Fibroblast of villous mesenchyme (primary cell): ENCODE results near the gene USP7. TPM values are rescaled to one million over a fixed set of nuclear protein-coding genes. Genes with fewer than 3 reads are reported as not detected.
"Not testable (repeated sequence)": the region's sequence is repeated elsewhere in the genome, so short reads cannot be mapped to it uniquely, and the experiment has no call there.

Experiments used
- DNase-seq: peaks from one replicate; pipeline ENCODE4 v3.0.0-alpha.2; 2010; ENCODE audit warnings: low read depth
- H3K4me3 ChIP-seq: 2 replicates; pipeline ENCODE4 v1.5.1; 2011; ENCODE audit warnings: low read depth, mild to moderate bottlenecking, low read length
- total RNA-seq: library from RNA; depleted of rRNA; stranded (reverse); fragments of >200 nt; gene quantifications from 2 replicates; pipeline ENCODE4 v1.2.3, GENCODE V29; 2012
- TF ChIP-seq, protein P1 (sequence below): IDR thresholded peaks from 2 replicates; pipeline ENCODE4 v1.5.1; 2012; ENCODE audit warnings: low read depth, mild to moderate bottlenecking, low read length; ENCODE audit not compliant: insufficient read depth

The USP7 gene
- total RNA-seq, 1 donor: 54.4 TPM

DNA sequence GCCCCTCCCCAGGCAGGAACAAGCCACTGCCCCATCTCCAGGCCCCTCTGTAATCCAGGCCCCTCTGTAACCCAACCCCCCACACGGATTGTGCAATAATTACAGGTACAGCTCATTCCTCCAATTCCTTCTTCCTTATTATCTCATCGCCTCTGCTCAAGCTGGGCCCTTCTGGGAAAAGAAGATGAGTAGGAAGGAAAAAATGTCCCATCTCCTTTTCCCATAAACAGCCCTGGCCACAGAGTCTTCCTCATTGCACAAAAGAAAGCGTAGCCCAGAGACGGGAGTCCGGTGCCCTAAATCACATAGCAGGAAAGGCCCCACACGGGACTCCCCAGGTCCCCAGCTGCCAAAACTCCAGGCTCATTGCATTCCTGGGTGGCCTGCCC is 85.2 kb downstream of the USP7 start:
- peak; percentile 89 for DNase-seq
- TF ChIP-seq, protein P1, sequence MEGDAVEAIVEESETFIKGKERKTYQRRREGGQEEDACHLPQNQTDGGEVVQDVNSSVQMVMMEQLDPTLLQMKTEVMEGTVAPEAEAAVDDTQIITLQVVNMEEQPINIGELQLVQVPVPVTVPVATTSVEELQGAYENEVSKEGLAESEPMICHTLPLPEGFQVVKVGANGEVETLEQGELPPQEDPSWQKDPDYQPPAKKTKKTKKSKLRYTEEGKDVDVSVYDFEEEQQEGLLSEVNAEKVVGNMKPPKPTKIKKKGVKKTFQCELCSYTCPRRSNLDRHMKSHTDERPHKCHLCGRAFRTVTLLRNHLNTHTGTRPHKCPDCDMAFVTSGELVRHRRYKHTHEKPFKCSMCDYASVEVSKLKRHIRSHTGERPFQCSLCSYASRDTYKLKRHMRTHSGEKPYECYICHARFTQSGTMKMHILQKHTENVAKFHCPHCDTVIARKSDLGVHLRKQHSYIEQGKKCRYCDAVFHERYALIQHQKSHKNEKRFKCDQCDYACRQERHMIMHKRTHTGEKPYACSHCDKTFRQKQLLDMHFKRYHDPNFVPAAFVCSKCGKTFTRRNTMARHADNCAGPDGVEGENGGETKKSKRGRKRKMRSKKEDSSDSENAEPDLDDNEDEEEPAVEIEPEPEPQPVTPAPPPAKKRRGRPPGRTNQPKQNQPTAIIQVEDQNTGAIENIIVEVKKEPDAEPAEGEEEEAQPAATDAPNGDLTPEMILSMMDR: no peak
- H3K4me3 ChIP-seq: no peak overlapping the region

DNA sequence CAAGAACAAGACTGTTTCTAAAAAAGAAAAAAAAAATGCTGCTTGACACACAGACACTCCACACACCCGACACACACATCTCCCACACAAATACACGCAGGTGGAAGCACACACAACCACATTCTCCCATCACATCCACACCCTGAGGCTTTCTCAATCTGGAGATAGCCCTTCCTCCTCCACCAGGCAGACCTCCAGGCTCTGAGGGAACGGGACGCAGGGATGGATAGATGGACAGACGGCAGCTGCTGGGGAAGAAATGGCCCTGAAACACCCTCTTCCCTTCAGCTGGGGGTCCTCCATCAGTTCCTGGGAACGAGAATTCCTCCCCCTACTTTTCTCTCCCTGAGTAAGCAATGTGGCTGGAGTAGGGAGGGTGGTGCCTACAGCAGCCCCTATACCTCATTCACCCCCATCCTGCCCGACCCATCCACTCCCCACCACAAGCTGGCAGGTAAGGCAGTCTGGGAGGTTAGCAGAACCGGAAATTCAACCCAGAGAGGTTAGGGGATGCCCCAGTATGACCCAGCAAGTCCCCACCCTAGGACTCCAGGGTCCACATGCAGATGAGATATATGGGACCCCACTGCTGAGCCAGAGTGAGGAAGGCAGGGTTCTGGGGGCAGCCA is 85.7 kb downstream of the USP7 start:
- no peak overlapping the region for H3K4me3 ChIP-seq
- no peak for DNase-seq
- TF ChIP-seq, protein P1: no peak

DNA sequence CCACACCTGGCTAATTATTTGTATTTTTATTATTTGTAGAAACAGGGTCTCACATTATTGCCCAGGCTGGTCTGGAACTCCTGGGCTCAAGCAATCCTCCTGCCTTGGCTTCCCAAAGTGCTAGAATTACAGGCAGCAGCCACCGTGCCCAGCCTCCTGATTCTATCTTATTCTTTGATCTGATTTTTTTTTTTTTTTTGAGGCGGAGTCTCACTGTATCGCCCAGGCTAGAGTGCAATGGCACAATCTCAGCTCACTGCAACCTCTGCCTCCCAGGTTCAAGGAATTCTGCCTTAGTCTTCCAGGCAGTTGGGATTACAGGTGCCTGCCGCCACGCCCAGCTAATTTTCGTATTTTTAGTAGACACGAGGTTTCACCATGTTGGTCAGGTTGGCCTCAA is 88.4 kb downstream of the USP7 start:
- H3K4me3 ChIP-seq, DNase-seq: not testable (repeated sequence)

DNA sequence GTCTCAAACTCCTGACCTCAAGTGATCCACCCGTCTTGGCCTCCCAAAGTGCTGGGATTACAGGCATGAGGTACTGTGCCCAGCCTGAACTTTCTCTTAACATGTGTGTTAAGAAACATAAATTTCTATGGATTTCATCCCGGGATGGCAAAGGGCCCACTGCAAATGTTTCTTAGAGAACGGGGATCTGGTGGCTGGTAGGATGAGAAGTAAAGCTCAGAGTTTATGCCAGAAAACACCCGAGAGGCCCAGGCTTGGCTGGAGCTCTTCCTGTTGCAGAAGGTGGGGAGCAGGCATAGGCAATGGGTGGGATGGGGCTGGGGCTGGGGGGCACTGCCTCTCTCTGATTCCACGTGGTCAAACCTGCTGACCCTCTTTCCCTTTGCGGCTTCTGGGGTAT is 89.3 kb downstream of the USP7 start:
- TF ChIP-seq, protein P1: no peak
- H3K4me3 ChIP-seq: no peak overlapping the region
- DNase-seq: peak; percentile 74

DNA sequence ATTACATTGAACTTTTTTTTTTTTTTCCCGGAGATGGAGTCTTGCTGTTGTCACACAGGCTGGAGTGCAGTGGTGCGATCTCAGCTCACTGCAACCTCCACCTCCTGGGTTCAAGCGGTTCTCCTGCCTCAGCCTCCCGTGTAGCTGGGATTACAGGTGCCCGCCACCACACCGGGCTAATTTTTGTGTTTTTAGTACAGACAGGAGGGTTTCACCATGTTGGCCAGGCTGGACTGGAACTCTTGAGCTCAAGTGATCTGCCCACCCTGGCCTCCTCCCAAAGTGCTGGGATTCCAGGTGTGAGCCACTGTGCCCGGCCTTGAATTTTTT is 89.9 kb downstream of the USP7 start:
- H3K4me3 ChIP-seq, DNase-seq: not testable (repeated sequence)

DNA sequence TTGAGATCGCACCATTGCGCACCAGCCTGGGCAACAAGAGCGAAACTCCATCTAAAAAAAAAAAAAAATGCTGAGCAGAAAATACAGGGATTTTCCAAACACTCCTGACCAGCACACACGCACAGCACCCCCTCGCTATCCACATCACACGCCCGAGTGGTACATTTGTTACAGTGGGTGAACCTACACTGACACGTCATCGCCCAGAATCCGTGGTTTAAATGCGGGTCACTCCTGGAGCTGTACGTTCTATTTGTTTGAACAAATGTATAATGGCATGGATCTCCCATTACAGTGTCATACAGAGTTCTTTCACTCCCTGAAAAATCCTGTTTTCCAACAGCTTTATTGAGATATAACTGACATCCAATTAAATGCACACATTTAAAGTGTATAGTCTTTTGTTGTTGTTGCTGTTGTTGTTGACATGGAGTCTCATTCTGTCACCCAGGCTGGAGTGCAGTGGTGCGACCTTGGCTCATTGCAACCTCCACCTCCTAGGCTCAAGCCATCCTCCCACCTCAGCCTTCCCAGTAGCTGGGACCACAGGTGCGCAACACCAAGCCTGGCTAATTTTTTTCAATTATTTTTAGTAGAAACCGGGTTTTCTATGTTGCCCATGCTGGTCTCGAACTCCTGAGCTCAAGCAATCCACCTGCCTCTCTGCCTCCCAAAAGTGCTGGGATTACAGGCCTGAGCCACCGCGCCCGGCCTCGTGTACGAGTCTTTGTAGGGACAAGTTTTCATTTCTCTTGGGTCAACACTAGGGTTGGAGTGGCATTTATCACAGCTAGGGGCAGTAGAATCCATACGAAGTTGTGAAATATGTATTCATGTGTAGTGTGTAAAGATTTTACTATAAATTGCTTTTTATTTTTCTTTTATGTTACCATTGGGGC is 90.5 kb downstream of the USP7 start:
- TF ChIP-seq, protein P1: peak; percentile 21
- no peak overlapping the region for H3K4me3 ChIP-seq
- DNase-seq: no peak

DNA sequence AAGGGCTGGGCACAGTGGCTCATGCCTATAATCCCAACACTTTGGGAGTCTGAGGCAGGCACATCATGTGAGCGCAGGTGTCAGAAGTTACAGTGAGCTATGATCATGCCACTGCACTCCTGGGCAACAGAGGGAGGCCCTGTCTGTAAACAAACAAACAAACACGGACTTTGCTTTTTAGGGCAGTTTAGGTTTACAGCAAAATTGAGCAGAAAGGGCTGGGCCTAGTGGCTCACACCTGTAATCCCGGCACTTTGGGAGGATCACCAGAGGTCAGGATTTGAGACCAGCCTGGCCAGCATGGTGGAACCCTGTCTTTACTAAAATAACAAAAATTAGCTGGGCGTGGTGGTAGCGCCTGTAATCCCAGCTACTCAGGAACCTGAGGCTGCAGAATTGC is 91.6 kb downstream of the USP7 start:
- H3K4me3 ChIP-seq: no peak overlapping the region
- TF ChIP-seq, protein P1: no peak
- no peak for DNase-seq

DNA sequence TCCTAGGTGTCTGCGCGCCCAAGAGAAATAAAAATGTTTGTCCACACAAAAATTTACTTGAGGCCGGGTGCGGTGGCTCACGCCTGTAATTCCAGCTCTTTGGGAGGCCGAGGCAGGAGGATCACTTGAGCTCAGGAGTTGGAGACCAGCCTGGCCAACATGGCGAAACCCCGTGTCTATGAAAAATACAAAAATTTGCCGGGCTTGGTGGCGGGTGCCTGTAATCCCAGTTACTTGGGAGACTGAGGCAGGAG is 93.8 kb downstream of the USP7 start:
- DNase-seq, H3K4me3 ChIP-seq: not testable (repeated sequence)
